GM18909 (cell line): ENCODE data around the gene MAML2.

ENCODE experiments used
- ATAC-seq: cut with Tn5 transposase; IDR thresholded peaks from one replicate; pipeline ENCODE4 v1.9.1; 2021; ENCODE audit warnings: mild to moderate bottlenecking; ENCODE audit not compliant: unreplicated experiment, poor library complexity

The MAML2 gene

DNA sequence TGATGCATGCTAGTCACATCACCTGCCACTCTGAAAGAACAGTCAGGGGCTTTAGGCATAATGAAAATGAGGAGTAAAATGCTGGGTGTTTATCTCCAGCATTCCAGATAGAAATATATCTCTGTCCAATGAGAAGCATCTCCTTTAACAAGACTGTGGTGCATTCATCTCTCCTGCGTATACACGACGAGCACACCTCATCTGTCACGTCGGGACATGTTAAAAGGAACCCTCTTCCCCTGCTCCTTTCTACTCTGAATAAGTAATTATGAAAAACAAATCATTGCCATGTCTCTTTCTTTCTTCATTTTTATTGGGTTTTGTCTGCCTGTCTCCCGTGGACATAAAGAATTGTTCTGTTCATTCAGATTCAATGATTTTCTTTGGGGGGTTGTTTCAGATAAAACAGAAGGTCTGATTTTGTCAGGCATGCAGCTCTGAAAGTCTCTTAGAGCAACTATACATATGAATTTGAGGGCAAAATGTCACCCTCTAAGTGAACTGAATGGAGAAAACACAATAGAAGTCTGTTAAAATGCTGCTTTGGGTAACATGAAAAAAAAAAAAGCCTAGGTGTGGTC is 195.0 kb downstream of the MAML2 start:
- ATAC-seq = no peak

- no peak for ATAC-seq
Observed at GRCh38 chr11:96147186-96147585, 195.8 kb downstream of the MAML2 start.

GRCh38 chr11:96146765-96147164 is 196.2 kb downstream of the MAML2 start:
- no peak for ATAC-seq

DNA sequence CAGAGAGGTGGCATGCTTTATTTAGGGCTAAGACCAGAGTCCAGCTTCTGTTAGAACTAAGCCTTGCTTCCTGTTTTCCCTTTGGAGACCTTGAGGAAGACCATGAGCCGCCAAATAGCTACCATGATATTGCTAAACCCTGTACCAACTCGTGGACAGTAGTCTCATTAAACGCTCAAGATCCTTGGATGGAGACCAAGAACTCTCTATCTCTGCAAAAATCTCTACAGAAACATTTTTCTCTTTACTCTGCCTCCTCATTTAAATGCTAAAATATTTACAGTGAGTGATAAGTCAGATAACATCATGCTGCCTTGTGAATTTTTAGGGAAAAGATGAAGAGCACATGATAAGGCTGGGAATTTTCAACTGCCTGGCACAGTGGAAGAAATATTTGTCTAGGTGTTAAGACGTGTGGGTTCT is 197.8 kb downstream of the MAML2 start:
- no peak for ATAC-seq

- ATAC-seq = no peak
Observed at GRCh38 chr11:96144553-96144952, 198.4 kb downstream of the MAML2 start.

- ATAC-seq = no peak
Observed at GRCh38 chr11:96143041-96143521, 199.9 kb downstream of the MAML2 start.

DNA sequence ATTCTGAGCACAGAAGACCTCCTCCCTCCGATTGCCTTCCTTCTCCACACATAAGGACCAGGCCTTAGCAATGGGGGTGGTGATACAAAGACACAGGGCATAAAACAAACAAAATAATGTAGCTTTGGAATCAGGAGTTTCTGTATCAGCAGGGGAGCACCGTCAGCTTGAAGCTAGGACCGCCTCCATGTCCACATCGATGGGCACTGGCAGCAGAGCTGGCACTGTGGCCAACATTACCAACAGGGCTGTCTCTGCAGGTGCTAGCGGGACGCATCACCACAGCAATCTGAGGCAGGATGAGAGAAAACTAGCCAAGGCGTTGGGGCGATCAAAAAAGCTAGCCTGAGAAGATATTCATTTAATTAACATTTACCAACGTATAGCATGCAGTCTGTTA is 201.4 kb downstream of the MAML2 start:
- no peak for ATAC-seq

DNA sequence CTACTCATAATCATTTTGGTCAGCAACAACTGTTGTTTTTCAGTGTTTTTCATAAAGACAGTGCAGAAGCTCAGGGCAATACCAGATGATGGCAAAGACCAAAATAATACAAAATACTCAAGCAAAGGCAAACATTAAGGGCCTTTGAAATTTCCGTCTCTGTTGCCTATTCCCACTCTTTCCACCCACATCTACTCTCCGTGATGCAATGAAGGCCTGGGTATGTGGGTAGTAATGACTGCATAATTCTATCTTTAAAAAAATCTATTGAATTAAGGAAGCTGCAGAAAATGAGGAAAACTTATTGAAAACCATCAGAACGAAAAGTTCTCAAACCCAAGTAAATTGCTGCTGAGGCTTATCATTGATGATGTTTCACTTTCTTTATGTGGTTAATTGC is 203.3 kb downstream of the MAML2 start:
- ATAC-seq = no peak

DNA sequence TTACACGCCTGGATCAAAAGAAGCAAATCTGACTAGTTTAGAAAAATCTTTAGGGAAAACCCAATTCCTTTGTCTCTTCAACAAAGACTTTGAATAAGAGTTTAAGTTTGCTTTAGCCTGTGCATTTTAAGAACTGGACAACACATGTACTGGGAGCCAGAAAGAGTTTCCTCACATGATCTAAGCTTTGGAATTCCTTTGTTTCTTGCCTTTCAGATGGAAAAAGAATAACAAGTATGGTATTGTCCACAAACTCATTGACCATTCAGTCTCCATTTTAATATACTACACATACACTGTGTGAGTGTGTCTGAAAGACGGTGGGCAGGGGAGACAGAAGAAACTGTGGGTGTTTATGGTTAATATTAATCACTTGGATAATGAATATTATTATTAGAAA is 205.6 kb downstream of the MAML2 start:
- no peak for ATAC-seq

GRCh38 chr11:96136613-96137298 is 206.2 kb downstream of the MAML2 start:
- no peak for ATAC-seq

- ATAC-seq = peak; percentile 59
Observed at GRCh38 chr11:96134602-96135001, 208.4 kb downstream of the MAML2 start.

- ATAC-seq = no peak
Observed at GRCh38 chr11:96132437-96132836, 210.6 kb downstream of the MAML2 start.

- no peak for ATAC-seq
Observed at GRCh38 chr11:96130061-96130620, 212.9 kb downstream of the MAML2 start.

DNA sequence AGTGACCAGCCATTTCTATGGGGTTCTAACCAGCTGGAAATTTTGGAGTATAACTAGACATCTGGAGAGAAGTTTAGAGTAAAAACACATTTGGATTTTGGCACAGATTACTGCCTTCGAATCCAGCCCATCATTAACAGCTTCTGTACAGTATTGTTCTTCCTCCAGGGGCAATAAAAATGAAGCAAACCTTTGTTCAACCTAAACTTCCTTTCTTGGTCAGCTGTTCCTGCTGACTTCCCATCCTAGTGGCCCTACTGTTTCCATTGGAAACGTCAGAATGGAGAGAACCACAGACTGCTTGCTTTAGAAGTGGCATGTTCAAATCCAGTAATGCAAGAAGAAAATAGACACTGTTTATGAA is 215.4 kb downstream of the MAML2 start:
- no peak for ATAC-seq

- no peak for ATAC-seq
Observed at GRCh38 chr11:96126917-96127595, 215.9 kb downstream of the MAML2 start.

DNA sequence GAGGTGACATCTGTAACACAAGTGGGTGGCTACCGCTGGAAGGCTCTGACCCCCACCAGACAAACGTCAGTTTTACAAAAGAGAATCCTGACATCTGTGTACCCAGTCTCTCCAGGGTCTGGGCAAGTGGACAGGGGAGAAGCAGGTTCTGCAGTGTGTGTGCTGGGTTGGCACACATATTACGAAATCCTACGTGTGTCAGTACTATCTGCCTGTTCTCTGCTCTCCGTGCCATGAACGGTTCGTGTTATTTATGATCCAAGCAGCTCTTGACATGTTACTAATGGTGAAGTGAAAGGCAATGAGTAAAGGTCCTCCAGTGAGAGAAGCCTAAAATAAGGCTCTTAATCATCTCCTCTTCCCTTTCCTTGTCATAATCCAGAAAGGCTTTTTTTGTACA is 217.6 kb downstream of the MAML2 start:
- ATAC-seq = no peak

DNA sequence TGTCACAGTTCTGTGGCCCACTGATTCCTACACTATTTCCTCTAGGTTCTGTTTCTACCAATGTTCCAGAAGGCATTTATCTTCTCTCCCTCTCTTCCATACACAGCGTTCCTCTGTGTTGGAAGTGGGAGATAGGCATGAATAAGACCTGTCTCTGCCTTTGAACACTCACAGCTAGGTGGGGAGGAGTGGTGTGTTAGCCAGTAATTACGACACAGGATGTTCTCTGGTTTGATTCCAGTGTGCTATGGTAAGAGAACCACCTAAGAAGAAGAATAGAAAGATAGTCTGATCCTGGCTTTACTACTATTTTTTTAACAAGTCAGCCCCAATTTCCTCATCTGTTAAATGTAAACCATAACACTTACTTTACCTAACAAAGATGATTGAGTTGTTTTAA is 218.8 kb downstream of the MAML2 start:
- ATAC-seq = no peak

GRCh38 chr11:96123301-96123700 is 219.7 kb downstream of the MAML2 start:
- ATAC-seq = no peak

DNA sequence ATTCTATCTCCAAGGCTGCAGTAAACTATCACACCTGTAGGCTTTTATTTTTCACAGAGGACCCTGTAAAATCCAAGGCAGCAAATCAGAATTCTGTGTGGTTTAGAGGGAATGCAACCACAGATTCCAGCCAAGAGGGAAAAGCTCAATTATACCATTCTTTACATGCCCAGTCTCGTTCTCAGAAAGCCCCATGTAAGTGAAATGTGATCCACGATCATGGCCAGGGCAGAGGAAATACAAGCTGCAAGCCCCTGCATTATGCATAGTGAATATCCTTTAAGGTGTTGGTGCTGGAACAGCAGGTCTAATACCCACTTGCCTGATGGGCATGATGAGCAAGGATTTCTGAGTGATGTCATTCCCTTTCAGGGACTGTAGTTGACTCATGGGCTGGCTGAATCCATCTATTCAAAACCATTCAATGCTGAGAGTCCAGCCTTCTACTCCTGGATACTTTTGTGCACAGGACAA is 220.4 kb downstream of the MAML2 start:
- no peak for ATAC-seq

GRCh38 chr11:96119211-96119610 is 223.8 kb downstream of the MAML2 start:
- ATAC-seq = no peak

GRCh38 chr11:96116376-96116775 is 226.6 kb downstream of the MAML2 start:
- ATAC-seq = no peak
